BLaER1 treated with 17β-estradiol and CSF1 and Interleukin-3, amounts not matched to agents 10 nM and 100 nM (cell line): ENCODE results near the gene INSR.
A peak's percentile ranks its signal among the peaks of the same experiment; 100 is the strongest.

Experiments used
- H3K27ac ChIP-seq, 11 experiments: shearing (Covaris generic); formaldehyde crosslinking; 2 replicates each; pipeline ENCODE4 v1.8.1; 2022
- H3K27me3 ChIP-seq, 11 experiments: shearing (Covaris generic); formaldehyde crosslinking; 2 replicates each; pipeline ENCODE4 v1.8.1; 2022
- H3K36me3 ChIP-seq, 11 experiments: shearing (Covaris generic); formaldehyde crosslinking; 2 replicates each; pipeline ENCODE4 v1.8.1; 2022
- H3K4me1 ChIP-seq, 10 experiments: shearing (Covaris generic); formaldehyde crosslinking; 2 replicates each; pipeline ENCODE4 v1.8.1; 2022
- H3K4me2 ChIP-seq, 11 experiments: shearing (Covaris generic); formaldehyde crosslinking; 2 replicates each; pipeline ENCODE4 v1.8.1; 2022
- H3K4me3 ChIP-seq, 10 experiments: shearing (Covaris generic); formaldehyde crosslinking; 2 replicates each; pipeline ENCODE4 v1.8.1; 2022
- H3K9ac ChIP-seq, 11 experiments: shearing (Covaris generic); formaldehyde crosslinking; 2 replicates each; pipeline ENCODE4 v1.8.1; 2022
- H3K9me3 ChIP-seq, 11 experiments: shearing (Covaris generic); formaldehyde crosslinking; replicated peaks in 1 of 11; 2 replicates each; pipeline ENCODE4 v1.8.1; 2022
- H4K20me1 ChIP-seq, 11 experiments: shearing (Covaris generic); formaldehyde crosslinking; 2 replicates each; pipeline ENCODE4 v1.8.1; 2022
- Cebpa-rat ChIP-seq, 11 experiments: shearing (Covaris generic); IDR thresholded peaks; 2 replicates each; pipeline ENCODE4 v1.8.1; 2022

The INSR gene

DNA sequence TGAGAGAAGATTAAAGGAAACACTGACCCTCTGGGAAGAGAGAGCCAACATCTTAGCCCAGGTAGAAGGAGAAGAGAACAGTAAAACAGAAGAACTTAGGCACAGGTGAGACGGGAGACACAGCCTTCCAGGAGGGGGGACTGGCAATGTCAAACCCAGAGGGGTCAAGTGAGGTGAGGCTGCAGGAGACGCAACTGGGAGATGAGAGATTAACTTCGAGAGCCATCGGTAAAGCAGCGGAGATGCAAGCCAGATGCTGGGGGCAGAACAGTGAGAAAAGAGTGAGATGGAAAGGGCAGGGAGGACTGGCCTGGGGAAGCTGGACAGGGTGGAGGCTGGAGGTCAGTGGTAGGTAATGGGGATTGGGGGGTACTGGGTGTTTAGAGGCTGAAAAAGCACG lies 5.2 kb downstream of the INSR start:
- Histone ChIP-seq H3K9me3 (no peaks in the 10 kb centered on the region), H4K20me1 (peaks cover 39 to 96% (median 83%) of the 10 kb centered on the region in 11 experiments; a peak in 21 of 22 replicates), H3K4me2 (peak overlapping the region; percentile 65 to 97 (median 91); a peak in 21 of 22 replicates), H3K9ac (peak overlapping the region in 6 of 11 experiments; percentile 10 to 65 (median 40); a peak in 8 of 22 replicates), H3K27me3 (no peaks in the 10 kb centered on the region), H3K4me1 (peaks cover 49 to 82% (median 76%) of the 10 kb centered on the region in 10 experiments), H3K27ac (peak overlapping the region in 8 of 11 experiments; percentile 37 to 92 (median 52); a peak in 10 of 22 replicates), H3K4me3 (no peak overlapping the region), H3K36me3 (peaks cover 0 to 65% (median 35%) of the 10 kb centered on the region in 11 experiments; a peak in 17 of 22 replicates)
- TF ChIP-seq Cebpa-rat (IDR thresholded peaks at IDR 0.05) = no peak

DNA sequence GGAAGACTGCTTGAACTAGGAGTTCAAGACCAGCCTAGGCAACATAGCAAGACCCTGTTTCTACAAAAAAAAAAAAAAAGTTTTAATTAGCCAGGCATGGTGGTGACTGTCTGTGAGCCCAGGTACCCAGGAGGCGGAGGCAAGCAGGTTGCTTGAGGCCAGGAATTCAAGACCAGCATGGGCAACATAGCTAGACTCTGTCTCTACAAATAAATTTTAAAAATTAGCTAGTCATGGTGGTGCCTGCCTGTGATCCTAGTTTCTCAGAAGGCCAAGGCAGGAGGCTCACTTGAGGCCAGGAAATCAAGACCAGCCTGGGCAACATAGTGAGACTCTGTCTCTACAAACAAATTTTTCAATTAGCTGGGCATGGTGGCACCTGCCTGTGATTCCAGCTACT lies 6.1 kb downstream of the INSR start:
- Histone ChIP-seq H3K27me3 (no peaks in the 10 kb centered on the region), H3K4me1 (peaks cover 49 to 89% (median 82%) of the 10 kb centered on the region in 10 experiments), H3K36me3 (peaks cover 0 to 74% (median 43%) of the 10 kb centered on the region in 11 experiments; a peak in 17 of 22 replicates), H3K9ac (peak overlapping the region; percentile 5 to 65 (median 28); a peak in 15 of 22 replicates), H3K4me2 (peak overlapping the region; percentile 63 to 97 (median 91)), H4K20me1 (peaks cover 39 to 98% (median 90%) of the 10 kb centered on the region in 11 experiments; a peak in 21 of 22 replicates), H3K4me3 (0 out of 20 replicates have a peak overlapping the region, but pooled peaks of 1 of the 10 experiments have one; percentile 22), H3K27ac (peak overlapping the region in 9 of 11 experiments; percentile 16 to 92 (median 51); a peak in 17 of 22 replicates), H3K9me3 (no peaks in the 10 kb centered on the region)
- TF ChIP-seq Cebpa-rat (IDR thresholded peaks at IDR 0.05) = no peak

DNA sequence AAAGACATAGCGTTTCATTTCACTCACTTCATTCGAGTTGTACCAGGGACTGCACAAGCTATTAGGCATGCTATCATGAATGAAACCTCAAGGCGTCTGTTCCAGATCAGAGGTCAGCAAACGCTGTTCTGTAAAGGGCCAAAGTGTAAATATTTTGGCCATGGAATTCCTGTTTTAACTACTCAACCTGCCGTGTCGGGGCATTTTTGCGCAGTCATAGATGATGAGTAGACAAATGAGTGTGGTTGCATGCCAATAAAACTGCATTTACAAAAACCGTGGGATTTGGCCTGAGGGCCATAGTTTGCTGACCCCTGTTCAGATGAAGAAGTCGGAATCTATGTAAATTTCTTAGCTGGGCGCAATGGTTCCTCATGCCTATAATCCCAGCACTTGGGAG lies 6.5 kb downstream of the INSR start:
- Histone ChIP-seq H3K4me2 (peak overlapping the region; percentile 63 to 97 (median 91)), H3K4me3 (0 out of 20 replicates have a peak overlapping the region, but pooled peaks of 1 of the 10 experiments have one; percentile 22), H3K4me1 (peaks cover 46 to 94% (median 86%) of the 10 kb centered on the region in 10 experiments), H3K27me3 (no peaks in the 10 kb centered on the region), H3K27ac (peak overlapping the region in 9 of 11 experiments; percentile 16 to 92 (median 51); a peak in 17 of 22 replicates), H3K36me3 (peaks cover 0 to 77% (median 47%) of the 10 kb centered on the region in 11 experiments; a peak in 17 of 22 replicates), H4K20me1 (peaks cover 37 to 98% (median 93%) of the 10 kb centered on the region in 11 experiments; a peak in 21 of 22 replicates), H3K9me3 (no peaks in the 10 kb centered on the region), H3K9ac (peak overlapping the region in 10 of 11 experiments; percentile 5 to 65 (median 28); a peak in 15 of 22 replicates)
- no peak for TF ChIP-seq Cebpa-rat (IDR thresholded peaks at IDR 0.05)

DNA sequence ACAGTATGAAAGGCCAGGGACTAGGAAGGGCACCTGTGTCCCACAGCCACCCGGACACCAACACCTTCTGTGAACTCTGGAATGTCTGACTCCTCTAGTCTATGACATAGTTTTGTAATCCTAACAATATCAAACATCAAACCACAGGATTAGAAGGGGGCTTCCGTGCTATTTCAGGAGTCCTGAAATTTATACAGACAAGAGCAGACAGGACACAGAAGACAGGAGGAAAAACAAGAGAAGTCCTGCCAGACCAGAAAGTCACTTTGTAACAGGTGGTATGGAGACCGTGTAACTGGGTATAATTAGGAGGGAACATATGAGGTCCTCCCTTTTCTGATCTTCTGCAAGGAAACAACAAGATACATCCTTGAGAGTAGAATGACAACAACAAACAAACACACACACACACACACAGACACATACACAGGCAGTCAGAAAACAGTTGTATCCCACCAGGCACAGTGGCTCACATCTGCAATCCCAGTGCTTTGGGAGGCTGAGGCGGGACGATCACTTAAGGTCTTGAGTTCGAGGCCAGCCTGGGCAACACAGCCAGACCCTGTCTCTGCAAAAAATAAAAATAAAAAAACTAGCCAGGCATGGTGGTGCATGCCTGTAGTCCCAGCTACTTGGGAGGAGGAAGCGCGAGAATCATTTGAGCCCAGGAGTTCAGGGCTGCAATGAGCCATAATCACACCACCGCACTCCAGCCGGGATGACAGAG lies 13.1 kb downstream of the INSR start:
- H3K36me3 ChIP-seq = peaks cover 0 to 98% (median 80%) of the 10 kb centered on the region in 11 experiments; a peak in 17 of 22 replicates
- H3K4me2 ChIP-seq = peak overlapping the region in 9 of 11 experiments; percentile 29 to 66 (median 42); a peak in 18 of 22 replicates
- H4K20me1 ChIP-seq = peaks cover 6 to 79% (median 52%) of the 10 kb centered on the region in 11 experiments; a peak in 18 of 22 replicates
- H3K9ac ChIP-seq = peak overlapping the region in 7 of 11 experiments; percentile 7 to 39 (median 15); a peak in 8 of 22 replicates
- no peak overlapping the region for H3K4me3 ChIP-seq
- H3K4me1 ChIP-seq = peaks cover 15 to 95% (median 68%) of the 10 kb centered on the region in 10 experiments
- peak overlapping the region in 9 of 11 experiments; percentile 2 to 62 (median 28); a peak in 15 of 22 replicates for H3K27ac ChIP-seq
- H3K27me3 ChIP-seq = no peaks in the 10 kb centered on the region
- H3K9me3 ChIP-seq = peaks cover 0 to 14% (median 0%) of the 10 kb centered on the region in 11 experiments; a peak in 3 of 22 replicates
- TF ChIP-seq Cebpa-rat (IDR thresholded peaks at IDR 0.05) = no peak

DNA sequence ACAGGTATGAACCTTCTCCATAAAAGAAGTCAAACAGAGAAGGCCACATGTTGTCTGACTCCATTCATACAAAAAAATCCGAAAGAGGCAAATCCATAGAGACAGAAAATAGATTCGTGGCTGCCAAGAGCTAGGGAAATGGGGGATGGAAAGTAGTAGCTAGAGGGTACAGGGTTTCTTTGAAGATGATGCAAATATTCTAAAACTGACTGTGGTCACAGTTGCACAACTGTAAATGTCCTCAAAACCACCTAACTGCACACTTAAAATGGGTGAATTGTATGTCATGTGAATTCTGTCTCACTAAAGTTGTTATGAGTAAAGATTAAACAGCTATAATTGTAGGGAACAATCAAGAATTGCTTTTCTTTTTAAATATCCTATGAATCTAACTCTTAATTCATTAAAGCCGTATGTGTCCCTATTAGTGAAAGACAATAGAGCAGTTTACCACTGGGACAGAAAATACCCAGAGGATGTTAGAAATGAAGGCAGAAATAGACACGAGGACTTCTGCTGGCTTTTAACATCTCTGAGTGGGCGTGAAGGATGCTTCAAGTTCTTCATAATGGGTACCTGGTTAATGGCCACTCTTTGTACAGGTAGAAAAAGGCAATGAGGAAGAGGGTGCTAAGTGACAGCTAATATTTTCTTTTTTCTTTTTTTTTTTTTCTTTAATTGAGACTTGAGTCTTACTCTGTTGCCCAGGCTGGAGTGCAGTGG lies 21.2 kb downstream of the INSR start:
- Histone ChIP-seq H3K27ac (peak overlapping the region; percentile 58 to 99 (median 98); a peak in 21 of 22 replicates), H4K20me1 (peaks cover 0 to 9% (median 0%) of the 10 kb centered on the region in 11 experiments; a peak in 3 of 22 replicates), H3K9ac (peak overlapping the region; percentile 58 to 92 (median 88); a peak in 21 of 22 replicates), H3K4me2 (peak overlapping the region; percentile 77 to 93 (median 87)), H3K4me1 (peaks cover 53 to 100% (median 90%) of the 10 kb centered on the region in 10 experiments), H3K27me3 (no peaks in the 10 kb centered on the region), H3K9me3 (peaks cover 0 to 40% (median 11%) of the 10 kb centered on the region in 11 experiments; a peak in 18 of 22 replicates), H3K36me3 (peaks cover 0 to 84% (median 73%) of the 10 kb centered on the region in 11 experiments; a peak in 18 of 22 replicates), H3K4me3 (peak overlapping the region in 9 of 10 experiments; percentile 0 to 61 (median 43); a peak in 14 of 20 replicates)
- TF ChIP-seq Cebpa-rat (IDR thresholded peaks at IDR 0.05) = peak in 9 of 11 experiments; percentile 13 to 99 (median 90); a peak in 15 of 22 replicates

DNA sequence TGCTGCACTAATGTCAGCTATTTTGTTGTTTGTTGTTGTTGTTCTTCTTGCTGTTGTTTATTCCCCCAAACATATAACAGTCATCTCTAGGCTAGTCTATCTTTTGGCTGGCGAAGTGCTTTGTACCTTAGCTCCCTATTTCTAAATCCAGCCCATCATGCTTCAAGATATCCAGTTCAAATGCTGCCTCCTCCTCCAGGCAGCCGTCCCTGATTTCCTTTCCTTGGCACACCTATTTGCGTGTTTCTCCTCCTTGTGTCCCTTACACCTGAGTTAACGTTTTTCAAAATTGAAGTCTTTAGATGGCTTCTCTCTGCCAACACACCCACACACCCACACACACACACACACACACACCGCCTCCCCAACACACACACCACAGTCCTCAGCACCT lies 25.5 kb downstream of the INSR start:
- peaks cover 0 to 31% (median 17%) of the 10 kb centered on the region in 11 experiments; a peak in 14 of 22 replicates for H4K20me1 ChIP-seq

DNA sequence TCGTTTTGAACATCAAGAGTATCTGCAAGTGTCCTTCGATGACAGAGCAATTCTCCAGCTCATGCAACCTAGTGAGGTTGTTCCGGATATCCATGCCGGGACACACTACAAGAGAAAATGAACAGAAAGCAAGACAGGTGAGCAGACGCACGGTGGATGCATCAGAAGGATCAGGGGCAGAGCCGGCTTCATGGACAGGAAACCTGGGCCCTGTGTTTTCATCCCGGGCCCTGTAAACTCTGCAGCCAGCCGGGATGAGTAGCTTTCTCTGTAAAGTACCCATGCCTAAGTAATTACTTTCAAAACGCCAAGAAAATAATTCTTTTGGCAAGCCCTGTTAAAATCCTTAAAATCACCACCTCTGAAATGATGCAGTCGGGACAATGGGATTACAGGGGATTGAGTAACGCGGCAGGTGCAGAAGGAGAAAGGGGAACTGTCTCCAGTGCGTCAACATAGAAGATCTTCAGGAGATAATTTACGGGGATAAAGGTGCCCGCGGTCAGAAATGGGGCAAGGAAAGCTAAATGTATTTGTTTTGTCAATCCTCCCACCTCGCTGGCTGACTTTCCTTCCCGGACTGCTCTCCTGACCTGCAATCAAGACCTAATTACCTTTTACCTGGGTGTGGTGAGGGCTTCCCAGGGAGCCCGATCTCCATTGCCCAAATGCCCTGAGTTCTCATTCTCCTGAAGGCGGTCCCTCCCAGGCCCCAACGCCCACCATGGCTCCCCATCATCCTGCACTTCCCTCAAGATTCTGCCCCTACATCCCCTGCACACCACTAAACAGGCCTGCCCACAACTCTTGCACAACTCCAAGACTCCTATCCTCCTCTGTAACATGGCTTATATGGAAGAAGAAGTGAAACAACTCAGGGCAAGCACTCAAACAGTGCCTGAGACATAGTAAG lies 26.2 kb downstream of the INSR start:
- Histone ChIP-seq H3K9ac (peak overlapping the region in 4 of 11 experiments; percentile 39 to 47 (median 43); a peak in 7 of 22 replicates), H3K4me2 (peak overlapping the region in 9 of 11 experiments; percentile 32 to 93 (median 65); a peak in 18 of 22 replicates), H3K9me3 (peaks cover 14 to 40% (median 26%) of the 10 kb centered on the region in 11 experiments), H3K36me3 (peaks cover 17 to 90% (median 81%) of the 10 kb centered on the region in 11 experiments), H3K27ac (peak overlapping the region in 10 of 11 experiments; percentile 10 to 99 (median 98); a peak in 19 of 22 replicates), H4K20me1 (peaks cover 0 to 37% (median 24%) of the 10 kb centered on the region in 11 experiments; a peak in 14 of 22 replicates), H3K27me3 (no peaks in the 10 kb centered on the region), H3K4me3 (peak overlapping the region in 5 of 10 experiments; percentile 12 to 38 (median 18); a peak in 5 of 20 replicates), H3K4me1 (peaks cover 45 to 95% (median 88%) of the 10 kb centered on the region in 10 experiments)
- peak in 10 of 11 experiments; percentile 33 to 90 (median 76); a peak in 16 of 22 replicates for TF ChIP-seq Cebpa-rat (IDR thresholded peaks at IDR 0.05)

More for the DNA sequence above, 25.5 kb downstream of the INSR start:
- Histone ChIP-seq H3K4me3 (peak overlapping the region in 3 of 10 experiments; percentile 18 to 38 (median 24); a peak in 2 of 20 replicates), H3K27me3 (no peaks in the 10 kb centered on the region), H3K4me2 (peak overlapping the region in 9 of 11 experiments; percentile 32 to 93 (median 65); a peak in 18 of 22 replicates), H3K4me1 (peaks cover 45 to 95% (median 88%) of the 10 kb centered on the region in 10 experiments), H3K27ac (peak overlapping the region in 10 of 11 experiments; percentile 28 to 99 (median 98); a peak in 19 of 22 replicates), H3K9ac (peak overlapping the region in 6 of 11 experiments; percentile 14 to 47 (median 40); a peak in 6 of 22 replicates), H3K36me3 (peaks cover 17 to 85% (median 74%) of the 10 kb centered on the region in 11 experiments), H3K9me3 (peaks cover 14 to 40% (median 26%) of the 10 kb centered on the region in 11 experiments)
- no peak; a peak in 1 of 22 replicates for TF ChIP-seq Cebpa-rat (IDR thresholded peaks at IDR 0.05)
